ENCODE results near the gene ATAT1.

- TF ChIP-seq CEBPB (IDR thresholded peaks at IDR 0.05) (no peak), CREB1 (IDR thresholded peaks at IDR 0.05; ENCODE audit: low read depth) (no peak), YY1 (IDR thresholded peaks at IDR 0.05; ENCODE audit: low read depth) (peak; percentile 52; the same call in 1 of the 2 replicates), TEAD4 (IDR thresholded peaks at IDR 0.05) (no peak), USF1 (IDR thresholded peaks at IDR 0.05) (no peak), EP300 (IDR thresholded peaks at IDR 0.05; ENCODE audit: borderline replicate concordance) (no peak; the same call in 1 of the 2 replicates)
These were observed 20.8 kb downstream of the ATAT1 start for GRCh38 chr6:30647242-30648116.
